HG03558 (cell line): Measurements from ENCODE around the gene RASGEF1B.
A peak's percentile ranks its signal among the peaks of the same experiment; 100 is the strongest.

ENCODE experiments used
- ATAC-seq: cut with Tn5 transposase; IDR thresholded peaks from one replicate; pipeline ENCODE4 v1.9.1; 2021; ENCODE audit warnings: moderate number of reproducible peaks; ENCODE audit not compliant: unreplicated experiment; ENCODE audit errors: extremely low read depth

RASGEF1B gene

GRCh38 chr4:81405900-81406401, 65.8 kb downstream of the RASGEF1B start:
- peak; percentile 73 for ATAC-seq

GRCh38 chr4:81404741-81405140, 67.0 kb downstream of the RASGEF1B start:
- ATAC-seq: no peak

- no peak for ATAC-seq
These were observed 67.4 kb downstream of the RASGEF1B start for GRCh38 chr4:81404294-81404693.

- no peak for ATAC-seq
These were observed 72.2 kb downstream of the RASGEF1B start for GRCh38 chr4:81399306-81400086.

GRCh38 chr4:81398379-81398778, 73.3 kb downstream of the RASGEF1B start:
- no peak for ATAC-seq

- ATAC-seq: no peak
These were observed 74.1 kb downstream of the RASGEF1B start for GRCh38 chr4:81397635-81398034.

DNA sequence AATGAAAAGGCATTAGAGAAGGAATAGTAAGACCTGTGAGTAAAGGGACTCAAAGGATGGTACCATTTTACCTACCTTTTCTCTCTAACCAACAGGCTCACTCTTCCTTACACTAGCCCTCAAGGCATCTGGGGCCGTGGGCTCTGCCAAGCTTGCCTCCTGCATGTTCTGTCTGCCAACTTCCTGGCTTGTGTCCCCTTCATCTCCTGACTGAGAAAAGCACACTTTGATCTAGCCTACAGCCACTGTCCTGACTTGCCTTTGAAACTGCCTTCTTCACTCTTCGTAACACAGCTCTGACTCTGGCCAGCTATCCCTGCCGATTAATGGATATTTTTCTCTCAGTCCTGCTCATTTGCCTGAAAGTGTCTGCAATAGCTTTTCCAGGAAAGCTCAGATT, 76.5 kb downstream of the RASGEF1B start:
- ATAC-seq: no peak

GRCh38 chr4:81392164-81392563, 79.5 kb downstream of the RASGEF1B start:
- no peak for ATAC-seq

GRCh38 chr4:81389720-81390119, 82.0 kb downstream of the RASGEF1B start:
- no peak for ATAC-seq

DNA sequence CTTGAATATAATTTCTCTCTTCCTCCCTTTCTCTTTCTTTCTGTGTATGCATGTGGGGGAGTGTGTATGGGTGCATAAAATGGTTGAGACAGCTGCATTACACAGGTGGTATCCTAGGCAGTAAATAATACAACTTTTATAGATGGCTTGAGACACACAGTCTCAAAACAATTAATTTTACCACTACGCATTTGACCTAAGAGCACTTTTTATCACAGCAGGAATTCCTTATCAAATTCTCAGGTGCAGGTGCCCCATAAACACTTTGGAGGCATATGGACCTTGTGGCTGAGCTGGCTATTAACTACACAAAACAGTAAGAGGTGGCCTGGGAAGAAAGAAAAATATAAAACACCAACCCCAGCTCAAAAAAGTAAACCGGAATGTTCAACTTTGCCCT, 91.3 kb downstream of the RASGEF1B start:
- no peak for ATAC-seq

- ATAC-seq: no peak
These were observed 93.3 kb downstream of the RASGEF1B start for GRCh38 chr4:81378386-81378785.

DNA sequence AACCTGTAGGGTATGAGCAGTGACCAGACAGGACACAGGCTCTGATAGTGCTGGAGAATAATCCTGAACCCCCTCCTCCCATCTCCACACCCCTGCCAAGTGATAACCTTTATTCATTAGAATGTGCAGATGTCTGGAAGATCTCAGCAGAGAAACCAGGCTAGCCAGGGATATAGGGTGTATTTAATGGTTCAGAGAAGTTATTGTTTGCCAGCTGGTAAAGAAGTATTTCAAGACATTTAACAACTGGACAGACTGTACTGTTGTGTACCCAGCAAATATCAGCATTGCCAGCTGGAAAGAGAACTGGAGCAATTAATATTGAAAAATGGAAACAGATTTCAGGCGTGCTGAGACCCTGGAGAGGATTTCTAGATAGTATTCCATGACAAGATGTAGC, 94.5 kb downstream of the RASGEF1B start:
- ATAC-seq: no peak

DNA sequence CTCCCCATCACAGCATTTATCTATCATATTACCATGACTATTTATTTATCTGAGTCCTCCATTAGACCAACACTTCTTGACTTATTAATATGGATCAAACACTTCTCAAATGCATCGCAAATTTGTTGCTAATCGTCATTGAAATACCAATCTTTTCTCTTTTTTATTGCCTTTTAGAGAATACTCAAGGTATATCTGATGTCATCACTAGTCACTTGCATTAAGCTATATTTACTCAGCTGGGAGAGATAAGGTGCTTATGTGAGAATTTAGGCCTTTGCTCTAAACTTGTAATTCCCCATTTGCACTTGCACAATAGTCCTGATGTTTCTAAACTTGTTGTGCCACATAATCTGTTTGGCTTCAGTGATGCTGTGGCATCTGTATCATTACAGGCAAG, 95.0 kb downstream of the RASGEF1B start:
- ATAC-seq: no peak
